NCI-H1436 (cell line): ENCODE data around the gene APH1B.
A peak's percentile ranks its signal among the peaks of the same experiment; 100 is the strongest.
"Not testable (repeated sequence)": the region's sequence is repeated elsewhere in the genome, so short reads cannot be mapped to it uniquely, and the experiment has no call there.

Experiments used
- DNase-seq: peaks from one replicate; lab custom pipeline; 2025; lab: John Stamatoyannopoulos, UW

Gene APH1B

GRCh38 chr15:63277038-63277892, at the start of gene APH1B:
TSS of gene APH1B (plus strand) at chr15:63277605. CDS start at chr15:63277624, 19 bp downstream.
- peak; percentile 84 for DNase-seq

GRCh38 chr15:63227689-63228088, 49.7 kb upstream of the APH1B start:
- DNase-seq: no peak

GRCh38 chr15:63231206-63231605, 46.2 kb upstream of the APH1B start:
- DNase-seq: no peak

GRCh38 chr15:63231706-63232105, 45.7 kb upstream of the APH1B start:
- DNase-seq: no peak

- DNase-seq: no peak
These were observed 45.0 kb upstream of the APH1B start for GRCh38 chr15:63232405-63232804.

GRCh38 chr15:63232943-63233342, 44.5 kb upstream of the APH1B start:
- DNase-seq: no peak

GRCh38 chr15:63233667-63234423, 43.6 kb upstream of the APH1B start:
- DNase-seq: no peak

- DNase-seq: no peak
These were observed 42.9 kb upstream of the APH1B start for GRCh38 chr15:63234451-63234870.

GRCh38 chr15:63236272-63236671, 41.1 kb upstream of the APH1B start:
- DNase-seq: no peak

- DNase-seq: not testable (repeated sequence)
These were observed 40.3 kb upstream of the APH1B start for GRCh38 chr15:63237086-63237485.

GRCh38 chr15:63238171-63238570, 39.2 kb upstream of the APH1B start:
- DNase-seq: no peak

GRCh38 chr15:63238796-63239195, 38.6 kb upstream of the APH1B start:
- no peak for DNase-seq

GRCh38 chr15:63240109-63240508, 37.3 kb upstream of the APH1B start:
- no peak for DNase-seq

- DNase-seq: no peak
These were observed 36.1 kb upstream of the APH1B start for GRCh38 chr15:63241316-63241715.

GRCh38 chr15:63243101-63243500, 34.3 kb upstream of the APH1B start:
- no peak for DNase-seq

- DNase-seq: no peak
These were observed 33.6 kb upstream of the APH1B start for GRCh38 chr15:63243776-63244175.

- no peak for DNase-seq
These were observed 33.0 kb upstream of the APH1B start for GRCh38 chr15:63244399-63244798.

GRCh38 chr15:63244976-63245645, 32.3 kb upstream of the APH1B start:
- DNase-seq: no peak

- DNase-seq: no peak
These were observed 30.5 kb upstream of the APH1B start for GRCh38 chr15:63246691-63247469.

- no peak for DNase-seq
These were observed 27.0 kb upstream of the APH1B start for GRCh38 chr15:63250312-63250965.

- no peak for DNase-seq
These were observed 25.7 kb upstream of the APH1B start for GRCh38 chr15:63251701-63252100.
